HG02943 (cell line): ENCODE measurements around the gene DPP6.
"Not testable (repeated sequence)": the region's sequence is repeated elsewhere in the genome, so short reads cannot be mapped to it uniquely, and the experiment has no call there.

Experiments
- ATAC-seq: cut with Tn5 transposase; IDR thresholded peaks from one replicate; pipeline ENCODE4 v1.9.1; 2021; ENCODE audit warnings: mild to moderate bottlenecking, low read depth, moderate library complexity; ENCODE audit not compliant: unreplicated experiment

DPP6 gene

GRCh38 chr7:154072395-154073181, 20.4 kb downstream of the DPP6 start:
- ATAC-seq = not testable (repeated sequence)

DNA sequence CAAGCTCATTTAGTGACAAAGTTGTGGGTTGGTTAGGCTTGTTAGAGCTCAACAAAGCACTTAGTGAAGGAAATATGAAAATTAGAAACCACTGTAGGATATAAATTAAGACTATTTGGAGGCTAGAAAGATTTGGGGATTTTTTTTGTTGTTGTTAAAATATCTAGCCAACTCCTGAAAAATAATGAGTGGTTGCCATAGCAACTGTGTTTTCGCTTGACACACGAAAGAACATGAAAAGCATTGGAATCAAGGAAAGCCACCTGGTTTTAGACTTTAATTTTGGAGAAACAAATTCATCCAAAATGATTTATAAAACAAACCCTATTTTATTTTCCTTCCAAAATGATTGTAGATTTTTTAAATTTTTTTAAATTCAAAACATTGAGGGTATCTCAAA, 26.3 kb downstream of the DPP6 start:
- not testable (repeated sequence) for ATAC-seq

GRCh38 chr7:154080249-154080648, 28.1 kb downstream of the DPP6 start:
- not testable (repeated sequence) for ATAC-seq

- ATAC-seq = not testable (repeated sequence)
Measured at GRCh38 chr7:154087037-154087725, 35.0 kb downstream of the DPP6 start.

DNA sequence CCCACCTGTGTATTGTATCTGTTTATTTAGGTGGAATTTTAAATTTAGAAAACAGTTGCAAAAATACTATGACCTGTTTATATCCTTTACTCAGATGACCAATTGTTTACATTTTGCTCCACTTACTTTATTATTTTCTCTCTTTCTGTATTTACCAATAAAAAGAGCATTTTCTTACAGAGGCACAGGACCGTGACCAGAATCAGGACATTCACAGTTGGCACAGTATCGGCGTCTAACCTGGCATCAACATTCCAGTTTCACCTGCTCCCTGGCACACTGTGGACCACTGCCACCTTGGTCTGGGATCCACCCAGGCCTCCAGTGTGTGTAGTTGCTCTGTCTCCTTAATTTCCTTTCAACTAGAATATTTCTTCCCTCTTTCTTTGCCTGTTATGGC, 39.9 kb downstream of the DPP6 start:
- not testable (repeated sequence) for ATAC-seq

- not testable (repeated sequence) for ATAC-seq
Measured at GRCh38 chr7:154095201-154095600, 43.0 kb downstream of the DPP6 start.

- not testable (repeated sequence) for ATAC-seq
Measured at GRCh38 chr7:154105063-154105462, 52.9 kb downstream of the DPP6 start.

DNA sequence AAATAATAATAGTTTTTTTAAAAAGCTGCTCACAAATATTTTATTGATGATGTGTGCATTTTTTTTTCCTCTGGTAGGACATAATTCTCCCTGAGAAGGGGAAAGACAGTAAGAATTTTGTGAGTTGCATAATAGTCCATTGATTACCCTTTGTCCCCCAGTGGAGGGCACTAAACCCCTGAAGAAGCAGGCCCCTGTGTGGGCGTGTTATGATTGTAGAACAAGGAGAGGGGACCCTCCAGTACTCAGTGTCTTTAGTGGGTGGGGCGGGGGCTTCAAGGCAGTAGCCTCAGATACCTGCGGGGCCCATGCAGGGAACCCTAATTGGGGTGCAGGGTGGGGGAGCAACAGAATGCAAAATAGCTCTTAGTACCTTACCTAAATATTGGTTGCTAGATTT, 57.4 kb downstream of the DPP6 start:
- not testable (repeated sequence) for ATAC-seq

GRCh38 chr7:154113732-154114351, 61.6 kb downstream of the DPP6 start:
- ATAC-seq = not testable (repeated sequence)

DNA sequence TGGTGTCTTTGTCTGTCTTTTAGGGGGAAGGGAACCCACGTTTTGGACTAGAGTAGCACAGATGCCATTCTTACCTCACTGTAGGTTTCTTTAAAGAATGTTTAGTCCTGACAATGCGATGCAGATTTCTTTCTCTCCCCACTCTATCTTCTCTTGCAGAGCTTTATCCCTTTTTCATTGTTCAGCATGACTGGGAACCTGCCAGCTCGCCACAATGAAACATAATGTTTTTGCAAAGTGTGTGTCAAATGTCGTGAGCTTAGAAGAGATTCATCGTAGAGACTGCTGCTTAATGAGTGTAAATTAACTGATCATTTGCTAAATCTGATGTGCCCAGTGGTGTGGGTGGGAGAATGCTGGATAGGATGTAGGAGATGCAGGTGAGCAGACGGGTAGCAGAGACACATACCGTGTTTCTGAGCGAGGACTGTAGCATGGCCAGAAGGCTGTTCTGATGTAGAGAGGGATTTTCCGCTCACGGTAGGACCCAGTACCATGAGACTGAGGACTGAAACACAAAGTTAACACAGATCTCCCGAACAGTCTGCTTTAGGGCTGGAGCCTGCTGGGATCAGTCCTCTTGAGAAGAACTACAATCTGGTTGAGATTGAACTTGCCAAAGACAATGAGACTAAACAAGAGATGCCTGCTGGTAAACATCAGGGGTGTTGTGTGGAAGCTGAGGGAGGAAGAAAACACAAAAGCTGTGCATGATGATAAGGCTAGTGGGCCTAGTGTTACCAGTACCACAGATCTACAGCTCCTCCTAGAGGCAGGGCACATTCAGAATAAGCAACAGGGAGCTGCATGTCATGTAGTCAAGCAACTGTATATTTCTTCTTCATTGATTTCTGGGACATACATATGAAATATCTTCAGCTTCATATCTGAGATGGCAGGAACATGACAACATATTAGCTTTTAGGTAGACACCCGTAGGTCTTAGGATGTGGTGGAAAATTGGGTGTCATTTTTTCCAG, 65.5 kb downstream of the DPP6 start:
- ATAC-seq = not testable (repeated sequence)

DNA sequence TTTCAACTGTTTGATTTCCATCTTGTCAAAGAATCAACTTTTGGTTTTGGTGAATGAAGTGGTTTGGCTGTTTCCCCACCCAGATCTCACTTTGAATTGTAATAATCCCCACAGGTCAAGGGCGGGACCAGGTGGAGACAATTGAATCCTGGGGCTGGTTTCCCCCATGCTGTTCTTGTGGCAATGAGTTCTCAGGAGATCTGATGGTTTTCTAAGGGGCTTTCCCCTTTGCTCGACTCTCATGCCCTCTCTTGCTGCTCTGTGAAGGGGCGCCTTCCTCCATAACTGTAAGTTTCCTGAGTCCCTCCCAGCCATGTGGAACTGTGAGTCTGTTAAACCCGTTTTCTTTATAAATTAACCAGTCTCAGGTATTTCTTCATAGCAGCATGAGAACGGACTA, 68.6 kb downstream of the DPP6 start:
- ATAC-seq = not testable (repeated sequence)

DNA sequence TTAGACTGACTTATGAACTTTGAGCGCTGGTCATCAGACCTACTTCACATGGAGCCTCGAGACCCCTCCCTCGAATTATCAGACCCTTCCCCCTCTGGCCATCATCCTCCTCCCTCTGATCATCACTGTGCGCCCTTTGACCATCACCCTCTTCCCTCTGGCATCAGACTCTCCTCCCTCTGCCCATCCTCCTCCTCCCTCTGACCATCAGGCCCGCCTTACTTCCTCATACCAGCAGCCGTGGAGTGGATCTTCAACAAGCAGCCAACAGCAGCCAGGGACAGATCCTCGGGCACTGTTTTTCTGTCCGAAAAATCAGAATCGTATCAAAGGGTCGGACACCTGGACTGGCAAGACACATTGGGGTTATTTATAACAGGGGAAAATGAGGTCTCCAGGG, 70.5 kb downstream of the DPP6 start:
- ATAC-seq = not testable (repeated sequence)

DNA sequence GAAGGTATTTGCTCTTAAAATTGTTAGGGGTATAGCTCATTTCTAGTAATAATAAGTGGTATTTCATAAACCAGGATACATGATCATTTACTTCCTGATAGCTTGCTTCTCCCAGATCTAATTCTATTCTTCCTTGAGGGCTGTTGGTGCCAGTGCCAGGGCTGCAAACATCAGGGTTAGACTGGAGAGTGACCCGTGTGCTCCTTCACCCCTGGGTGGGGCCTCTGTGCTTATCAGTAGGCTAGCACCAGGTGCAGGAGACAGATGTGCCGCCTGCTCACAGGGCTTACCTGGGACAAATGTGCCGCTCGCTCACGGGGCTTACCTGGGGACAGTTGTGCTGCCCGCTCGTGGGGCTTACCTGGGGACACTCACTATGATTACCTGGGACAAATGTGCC, 71.2 kb downstream of the DPP6 start:
- not testable (repeated sequence) for ATAC-seq

DNA sequence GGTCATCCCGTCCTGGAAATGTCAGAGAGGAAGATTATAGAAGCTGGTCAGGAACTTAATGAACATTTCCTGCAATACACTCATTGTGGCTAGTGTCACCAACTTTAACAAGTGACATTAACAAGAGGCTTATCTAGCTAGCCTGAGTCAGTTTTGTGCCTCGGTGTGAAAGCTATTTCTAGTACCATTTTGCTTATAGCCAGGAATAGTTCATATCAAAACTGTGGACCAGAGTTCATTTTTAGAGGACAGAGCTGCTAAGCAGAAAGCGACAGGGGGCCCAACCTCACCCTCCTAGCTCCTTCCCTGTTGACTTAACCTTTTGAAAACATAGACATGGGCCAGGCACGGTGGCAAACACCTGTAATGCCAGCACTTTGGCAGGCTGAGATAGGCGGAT, 76.9 kb downstream of the DPP6 start:
- not testable (repeated sequence) for ATAC-seq

GRCh38 chr7:154132617-154133016, 80.4 kb downstream of the DPP6 start:
- ATAC-seq = not testable (repeated sequence)

DNA sequence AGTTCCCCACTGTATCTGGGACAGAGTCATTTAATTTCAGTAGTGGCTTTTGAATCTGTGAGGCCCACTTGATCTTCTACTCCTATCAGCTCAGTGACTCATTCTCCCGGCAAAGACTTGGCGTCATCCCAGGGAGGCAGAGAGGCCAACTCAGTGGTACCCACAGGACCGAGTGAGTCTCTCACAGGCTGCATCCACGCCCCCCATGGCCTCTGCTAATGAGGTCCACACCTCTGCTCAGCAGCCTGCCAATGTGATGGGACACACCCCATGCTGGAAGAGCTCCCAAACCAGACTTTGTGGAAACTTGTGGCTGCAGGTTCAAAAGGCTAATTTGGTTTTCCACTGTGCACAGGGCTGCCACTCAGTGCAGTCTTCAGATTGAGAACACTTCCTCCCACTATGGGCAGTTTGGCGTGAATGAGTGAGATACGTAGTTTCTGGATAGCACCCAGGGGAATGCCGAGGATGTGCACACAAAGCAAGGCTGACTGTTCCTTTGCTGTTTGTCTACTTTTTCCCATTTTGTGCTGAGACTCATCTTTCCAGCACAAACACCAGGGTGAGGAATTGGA, 81.6 kb downstream of the DPP6 start:
- not testable (repeated sequence) for ATAC-seq

DNA sequence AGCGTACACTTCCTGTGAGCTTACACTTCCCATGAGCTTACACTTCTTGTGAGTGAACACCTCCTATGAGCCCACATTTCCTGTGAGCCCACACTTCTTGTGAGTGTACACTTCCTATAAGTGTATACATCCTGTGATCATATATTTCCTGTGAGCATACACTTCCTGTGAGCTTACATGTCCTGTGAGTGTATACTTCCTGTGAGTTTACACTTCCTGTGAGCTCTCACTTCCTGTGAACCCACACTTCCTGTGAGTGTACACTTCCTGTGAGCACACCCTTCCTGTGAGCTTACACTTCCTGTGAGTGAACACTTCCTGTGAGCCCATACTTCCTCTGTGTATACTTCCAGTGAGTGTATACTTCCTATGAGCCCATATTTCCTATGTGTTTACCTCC, 82.5 kb downstream of the DPP6 start:
- ATAC-seq = not testable (repeated sequence)

DNA sequence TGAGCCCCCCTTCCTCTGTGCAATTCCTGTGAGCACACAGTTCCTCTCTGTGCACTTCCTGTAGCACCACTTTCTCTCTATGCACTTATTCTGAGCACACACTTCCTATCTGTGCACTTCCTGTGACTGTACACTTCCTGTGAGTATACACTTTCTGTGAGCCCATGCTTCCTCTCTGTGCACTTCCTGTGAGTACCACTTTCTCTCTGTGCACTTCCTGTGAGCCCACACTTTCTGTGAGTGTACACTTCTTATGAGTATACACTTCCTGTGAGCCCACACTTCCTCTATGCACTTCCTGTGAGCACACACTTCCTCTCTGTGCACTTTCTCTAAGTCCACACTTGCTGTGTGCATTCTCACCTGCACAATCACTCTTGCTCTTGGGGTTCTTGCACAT, 83.4 kb downstream of the DPP6 start:
- ATAC-seq = not testable (repeated sequence)

DNA sequence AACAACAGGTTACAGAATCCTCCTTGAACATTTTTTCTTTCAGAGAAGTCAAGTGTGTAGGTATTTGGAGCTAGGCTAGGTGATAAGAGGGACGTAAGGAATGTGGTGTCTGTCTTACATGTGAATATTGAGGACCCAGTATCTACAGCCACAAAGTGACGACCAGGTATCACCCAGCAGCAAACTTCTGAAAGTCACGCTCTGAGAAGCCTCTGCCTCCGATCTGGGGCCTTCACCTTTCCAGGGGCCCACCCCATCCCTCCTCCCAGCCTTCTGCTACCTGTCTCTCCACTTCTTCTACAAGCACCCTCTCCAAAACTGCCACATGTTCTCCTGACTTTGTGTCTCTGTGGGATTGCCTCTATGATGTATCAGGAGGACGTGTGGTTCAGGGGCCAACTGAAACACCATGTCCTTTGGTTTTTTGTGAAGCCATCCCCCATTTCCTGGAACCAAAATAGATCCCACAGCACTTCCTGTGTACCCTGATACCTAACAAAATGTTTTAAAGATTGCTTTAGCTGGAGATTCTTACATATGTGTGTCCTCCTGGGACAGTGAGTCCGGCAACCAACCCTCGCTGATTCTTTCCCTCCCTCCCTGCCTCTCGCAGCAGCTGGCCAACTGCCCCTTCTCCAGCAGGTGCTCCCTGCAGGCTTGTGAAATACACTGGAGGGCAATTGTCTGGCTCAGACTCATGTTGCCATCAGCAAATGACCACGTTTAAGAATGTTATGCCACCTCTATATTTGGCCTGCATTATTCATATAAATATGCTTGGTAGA, 93.9 kb downstream of the DPP6 start:
- ATAC-seq = not testable (repeated sequence)
